ENCODE results near the gene BAG5. TPM values are rescaled to one million over a fixed set of nuclear protein-coding genes. Genes with fewer than 3 reads are reported as not detected.

BAG5 gene
- polyA plus RNA-seq, 1 donor, result 21.1 TPM

DNA sequence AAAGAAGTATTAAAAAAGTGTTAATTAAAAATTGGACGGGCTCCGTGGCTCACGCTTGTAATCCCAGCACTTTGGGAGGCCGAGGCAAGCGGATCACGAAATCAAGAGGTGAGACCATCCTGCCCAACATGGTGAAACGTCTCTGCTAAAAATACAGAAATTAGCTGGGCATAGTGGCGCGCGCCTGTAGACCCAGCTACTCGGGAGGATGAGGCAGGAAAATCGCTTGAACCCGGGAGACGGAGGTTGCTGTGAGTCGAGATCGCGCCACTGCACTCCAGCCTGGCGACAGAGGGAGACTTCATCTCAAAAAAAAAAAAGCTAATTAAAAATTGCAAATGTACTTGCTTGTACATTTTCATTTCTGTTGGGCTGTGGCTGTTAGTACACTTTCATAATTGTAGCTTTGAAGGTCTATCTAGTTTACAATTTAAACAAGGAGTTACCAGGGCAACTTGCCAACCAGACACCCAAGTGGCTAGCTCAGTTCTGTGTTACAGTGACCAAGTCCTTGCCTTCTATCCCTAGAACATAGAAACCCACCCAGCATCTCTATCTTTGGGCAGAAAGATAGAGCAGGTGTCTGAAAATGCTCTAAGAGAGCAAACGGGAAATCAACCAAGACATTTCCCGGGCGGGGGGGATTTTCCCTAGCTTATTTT is 1.5 kb upstream of the BAG5 start:
- no peak for DNase-seq (ENCODE audit: low read depth)

DNA sequence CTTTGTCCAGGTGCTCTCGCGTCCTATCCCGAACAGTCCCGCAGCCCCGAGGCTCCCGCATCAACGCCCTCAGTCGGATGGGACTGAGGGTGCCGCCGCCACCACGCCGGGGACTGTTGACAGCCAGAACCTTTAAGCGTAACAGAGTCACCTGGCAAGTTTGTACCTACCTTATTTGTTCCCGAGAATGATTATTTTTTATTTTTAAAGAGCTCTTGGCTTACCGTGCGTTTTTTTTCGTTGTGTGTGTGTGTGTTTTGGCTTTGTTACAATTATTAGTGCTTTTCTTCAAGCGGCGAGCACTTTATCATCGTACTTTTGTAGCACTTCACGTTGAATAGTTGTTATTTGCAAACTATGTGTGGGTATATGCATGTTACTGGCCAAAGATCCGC is 766 bp upstream of the BAG5 start:
- DNase-seq (ENCODE audit: low read depth), result no peak

DNA sequence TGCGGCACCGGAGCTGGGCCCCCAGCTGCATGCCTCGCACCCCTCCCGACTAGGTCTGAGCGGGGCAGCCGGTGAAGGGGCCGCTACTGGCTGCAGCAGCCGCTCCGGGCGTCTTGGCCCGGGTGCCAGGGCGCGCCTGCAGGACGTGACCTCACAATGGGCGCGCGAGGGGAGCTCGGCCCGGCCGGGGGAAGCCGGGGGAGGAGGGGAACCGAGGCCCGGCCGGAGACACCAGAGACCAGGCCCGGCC is 353 bp downstream of the BAG5 start:
- no peak for DNase-seq (ENCODE audit: low read depth)

DNA sequence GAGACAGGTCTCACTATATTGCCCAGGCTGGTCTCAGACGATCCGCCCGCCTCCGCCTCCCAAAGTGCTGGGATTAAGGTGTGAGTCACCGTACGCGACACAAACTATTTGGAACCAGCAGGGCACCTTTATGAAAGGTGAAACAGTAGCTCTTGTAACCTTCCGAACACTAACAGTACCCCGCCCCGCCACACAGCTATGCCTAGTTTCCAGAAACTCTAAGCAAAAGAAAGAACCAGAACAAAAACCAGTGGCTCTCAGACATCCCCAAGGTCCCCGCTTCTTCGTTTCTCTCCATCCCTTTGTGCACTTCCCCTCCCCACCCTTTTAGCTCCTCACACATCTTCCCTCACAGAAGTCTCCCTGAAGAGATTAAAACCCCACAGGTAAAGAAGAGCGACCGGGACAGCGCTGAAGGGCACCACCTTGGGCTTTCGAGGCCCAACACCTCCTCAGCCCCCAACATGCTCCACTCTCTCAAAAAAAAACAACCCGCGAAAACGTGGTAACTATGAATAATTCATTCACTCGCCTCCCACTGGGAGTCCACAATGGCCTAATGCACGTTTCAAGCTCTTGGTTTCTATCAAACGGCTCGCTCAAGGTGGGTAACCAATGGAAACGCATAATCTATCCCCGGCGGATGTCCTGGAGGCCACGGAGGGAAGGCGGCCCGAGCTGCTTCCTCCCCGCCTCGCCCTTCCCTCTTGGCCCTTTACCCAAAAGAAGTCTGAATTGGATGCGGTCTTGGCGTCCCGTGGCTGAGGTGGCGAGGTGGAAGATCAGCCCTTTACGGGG is 877 bp downstream of the BAG5 start:
- DNase-seq (ENCODE audit: low read depth), result no peak

DNA sequence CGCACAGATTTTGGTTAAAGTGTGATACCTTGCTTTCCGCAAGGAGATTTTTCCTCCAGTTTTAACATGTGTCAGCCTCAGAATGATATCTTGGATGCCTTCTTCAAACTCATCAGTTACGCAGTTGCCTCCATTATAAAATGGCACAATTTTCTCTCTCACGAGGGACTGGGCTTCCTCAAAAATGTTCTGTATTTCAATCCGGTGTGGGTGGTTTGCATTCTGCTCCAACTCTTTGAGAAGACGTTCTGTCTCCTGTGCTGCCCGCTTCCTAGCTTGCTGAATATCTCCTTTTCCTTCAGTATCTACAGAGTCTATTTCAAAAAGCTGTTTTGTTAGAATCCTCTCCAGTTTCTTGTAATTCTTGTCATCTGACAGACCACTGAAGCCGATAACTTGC is 1.8 kb downstream of the BAG5 start:
- DNase-seq (ENCODE audit: low read depth), result no peak

DNA sequence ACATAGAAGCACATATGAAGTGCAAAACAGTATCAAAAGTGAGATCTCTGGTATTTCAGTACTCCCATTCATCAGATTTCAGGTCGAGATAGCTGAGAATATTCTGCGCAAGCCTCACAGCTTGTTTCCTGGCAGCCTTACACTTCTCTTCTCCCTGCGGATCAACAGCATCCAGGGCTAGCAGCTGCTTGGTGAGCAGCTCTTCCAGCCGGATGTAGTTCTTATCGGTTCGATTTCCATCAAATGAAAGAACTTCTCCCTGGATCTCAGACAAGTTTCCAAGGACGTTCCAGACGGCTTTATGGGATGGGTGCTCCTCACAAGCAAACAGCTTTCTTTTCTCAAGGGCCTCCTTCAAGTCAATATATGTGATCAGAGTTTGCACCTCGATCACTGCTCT is 2.7 kb downstream of the BAG5 start:
- DNase-seq (ENCODE audit: low read depth), result no peak

DNA sequence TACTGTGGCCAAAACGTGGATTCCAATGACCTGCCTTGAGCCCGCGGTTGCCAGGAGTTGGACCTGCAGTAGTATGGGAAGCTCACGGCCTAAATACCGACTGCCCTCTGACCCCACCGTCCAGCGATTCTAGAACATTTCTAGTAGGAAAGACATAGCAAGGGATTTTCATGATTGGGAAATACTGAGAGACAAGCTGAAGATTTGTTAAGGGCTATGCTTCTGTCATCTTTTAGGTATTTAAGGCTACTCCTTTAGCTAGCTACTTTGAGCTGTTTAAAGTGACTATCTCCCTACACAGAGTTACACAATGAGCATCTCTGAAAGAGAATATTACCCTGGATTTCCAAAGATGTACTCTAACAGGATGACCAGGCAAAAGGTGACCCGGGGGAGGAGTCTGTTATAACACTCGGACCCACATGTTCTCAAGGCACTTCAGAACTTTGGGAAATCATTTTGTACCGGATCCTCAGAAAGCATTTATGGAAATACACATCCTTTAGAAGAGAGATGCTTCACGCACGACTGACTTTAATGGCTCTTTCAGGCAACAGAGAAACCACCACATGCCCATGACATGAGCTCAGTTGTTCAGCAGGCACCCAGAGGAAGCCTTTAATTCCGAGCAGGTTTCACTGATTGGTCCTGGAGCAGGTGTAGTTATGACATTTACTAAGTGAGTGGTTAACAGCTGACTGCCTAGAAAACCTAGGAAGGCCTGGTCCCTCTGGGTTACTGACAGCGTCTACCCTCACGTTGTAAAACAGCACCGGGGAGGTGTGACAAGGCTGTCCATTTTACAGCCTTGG is 4.2 kb downstream of the BAG5 start:
- no peak for DNase-seq (ENCODE audit: low read depth)

DNA sequence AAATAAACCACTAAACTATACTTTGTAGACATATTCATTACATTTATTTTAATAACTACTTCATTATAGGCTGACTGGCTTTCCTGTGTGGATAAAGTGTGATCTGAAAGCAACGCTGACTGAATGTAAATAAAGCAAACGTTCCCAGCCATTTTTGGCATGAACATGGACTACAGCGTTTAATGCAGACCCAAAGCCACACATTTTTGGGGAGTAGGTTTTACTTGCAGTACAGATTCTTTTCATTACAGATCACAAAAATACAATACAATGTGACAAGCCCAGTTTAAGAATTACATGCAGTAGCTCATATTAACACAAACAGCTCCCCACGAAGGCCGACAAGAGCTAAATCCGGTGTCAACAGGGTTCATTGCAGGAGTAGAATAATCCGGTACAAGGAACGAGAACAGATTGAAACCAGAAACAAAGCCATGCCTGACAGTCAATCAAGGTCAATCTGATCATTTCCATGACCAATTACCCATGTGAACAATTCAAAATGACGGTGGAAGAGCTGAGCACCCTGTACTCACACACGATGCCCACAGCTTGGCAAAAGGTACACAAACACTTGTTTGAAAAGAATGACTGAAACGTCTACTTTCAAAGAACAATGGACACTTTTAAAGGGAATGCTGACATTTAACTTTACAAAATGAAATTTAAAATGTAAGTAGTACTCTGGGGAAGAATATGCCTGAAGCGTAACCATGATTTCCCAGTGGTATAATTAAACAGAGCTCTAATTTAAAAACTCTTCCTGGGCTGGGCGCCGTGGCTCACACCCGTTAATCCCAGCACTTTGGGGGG is 5.3 kb downstream of the BAG5 start:
- no peak for DNase-seq (ENCODE audit: low read depth)

DNA sequence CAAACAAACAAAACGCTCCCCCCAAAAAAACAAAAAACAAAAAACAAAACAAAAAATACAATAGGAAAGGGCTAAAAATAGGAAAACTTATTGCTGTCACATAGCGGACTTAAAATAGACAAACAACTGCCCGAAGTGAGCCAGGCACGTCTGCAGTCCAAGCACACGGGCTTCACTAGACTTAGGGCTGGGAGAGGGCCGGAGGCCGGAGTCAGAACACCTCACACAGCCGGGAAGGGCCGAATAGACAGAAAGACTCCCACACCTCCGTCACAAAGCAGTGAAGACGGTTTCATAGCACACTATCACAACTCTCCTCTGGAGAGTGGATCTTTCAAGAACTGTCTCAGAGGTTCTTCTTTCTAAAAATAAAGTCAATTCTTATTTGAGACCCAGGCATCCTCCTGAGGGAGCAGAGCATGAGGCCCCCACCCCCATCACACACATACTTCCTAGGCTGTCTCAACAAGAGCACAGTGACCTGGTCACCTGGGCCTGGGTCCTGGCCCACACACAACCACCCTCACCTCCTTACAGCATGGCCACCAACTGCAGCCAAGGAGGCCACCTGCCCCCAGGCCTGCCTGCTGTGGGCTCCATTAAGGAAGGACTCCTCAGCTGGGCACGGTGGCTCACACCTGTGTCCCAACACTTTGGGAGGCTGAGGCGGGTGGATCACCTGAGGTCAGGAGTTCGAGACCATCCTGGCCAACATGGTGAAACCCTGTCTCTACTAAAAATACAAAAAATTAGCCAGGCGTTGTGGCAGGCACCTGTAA is 6.7 kb downstream of the BAG5 start:
- no peak for DNase-seq (ENCODE audit: low read depth)

DNA sequence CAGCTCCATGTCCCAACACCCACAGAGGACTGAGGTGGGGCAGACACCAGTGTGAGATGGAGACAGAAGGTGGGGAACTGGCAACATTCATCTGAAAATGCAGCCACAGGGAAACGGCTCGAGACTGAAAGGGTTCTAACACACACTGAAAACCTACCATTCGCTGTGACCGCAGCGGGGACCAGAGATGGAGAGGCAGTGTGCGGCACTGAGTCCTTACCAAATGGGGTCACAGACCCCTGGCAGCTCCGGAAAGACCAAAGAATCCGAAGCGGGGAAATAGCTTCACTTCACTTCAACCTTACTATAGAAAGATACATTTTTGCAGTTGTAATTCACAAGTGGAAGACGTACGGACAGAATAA is 9.6 kb downstream of the BAG5 start:
- no peak for DNase-seq (ENCODE audit: low read depth)

DNA sequence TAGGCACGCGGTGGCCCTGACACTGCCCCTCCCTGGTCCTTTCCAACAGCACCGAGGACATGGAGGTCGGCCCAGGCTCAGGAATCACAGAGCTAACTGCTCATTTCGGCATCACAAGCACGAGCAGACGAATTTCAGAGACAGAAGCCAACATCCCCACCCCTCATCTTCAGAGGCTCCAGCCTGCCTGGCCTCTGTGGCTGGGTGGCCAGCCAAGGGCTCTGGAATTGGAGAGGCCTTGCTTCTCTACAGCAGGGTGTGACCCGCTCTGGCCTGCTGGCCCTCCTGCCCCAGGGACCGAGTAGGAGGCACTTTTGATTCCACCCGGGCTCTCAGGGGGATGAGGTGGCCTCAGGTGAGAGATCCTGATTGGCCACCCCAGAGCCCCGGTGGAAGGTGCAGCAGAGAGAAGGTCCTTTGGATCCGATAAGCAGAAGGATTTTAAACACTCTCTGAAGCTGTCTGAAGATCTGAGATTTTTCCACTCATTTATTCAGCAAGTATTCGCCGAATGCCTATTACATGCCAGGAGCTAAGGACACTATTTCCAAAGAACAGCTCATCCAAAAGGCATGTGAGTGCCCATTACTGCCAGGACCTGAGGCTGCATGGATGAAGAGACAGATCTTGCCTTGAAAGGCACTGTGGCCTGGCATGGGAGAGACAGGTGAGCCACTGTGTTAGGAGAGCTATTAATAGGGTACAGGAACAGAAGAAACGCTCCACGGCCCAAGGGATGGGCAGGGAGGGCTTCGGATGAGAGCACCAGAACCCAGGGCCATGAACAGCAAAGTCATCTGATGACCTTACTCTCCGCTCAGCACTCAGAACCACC is 10.2 kb downstream of the BAG5 start:
- DNase-seq (ENCODE audit: low read depth), result no peak

DNA sequence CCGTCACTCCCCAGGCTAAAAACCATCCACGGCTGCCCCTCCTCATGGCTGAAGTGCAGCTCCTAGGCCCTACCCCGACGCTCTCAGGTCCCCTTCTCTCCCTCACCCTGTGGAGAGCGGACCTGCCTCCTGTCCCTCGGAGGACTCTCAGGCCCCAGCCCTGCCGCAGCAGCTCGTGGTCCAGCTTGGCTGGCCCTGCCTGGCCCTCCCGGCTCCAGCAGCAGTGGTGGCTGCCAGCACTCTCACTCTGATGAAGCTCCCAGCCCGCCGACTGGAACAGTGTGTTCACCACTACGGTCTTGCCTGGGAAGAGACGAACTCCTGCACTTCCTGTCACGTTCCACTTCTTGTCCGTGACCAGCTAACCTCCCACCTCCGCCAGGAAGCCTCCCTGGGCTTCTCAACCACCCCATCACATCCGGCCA is 11.1 kb downstream of the BAG5 start:
- DNase-seq (ENCODE audit: low read depth), result no peak

DNA sequence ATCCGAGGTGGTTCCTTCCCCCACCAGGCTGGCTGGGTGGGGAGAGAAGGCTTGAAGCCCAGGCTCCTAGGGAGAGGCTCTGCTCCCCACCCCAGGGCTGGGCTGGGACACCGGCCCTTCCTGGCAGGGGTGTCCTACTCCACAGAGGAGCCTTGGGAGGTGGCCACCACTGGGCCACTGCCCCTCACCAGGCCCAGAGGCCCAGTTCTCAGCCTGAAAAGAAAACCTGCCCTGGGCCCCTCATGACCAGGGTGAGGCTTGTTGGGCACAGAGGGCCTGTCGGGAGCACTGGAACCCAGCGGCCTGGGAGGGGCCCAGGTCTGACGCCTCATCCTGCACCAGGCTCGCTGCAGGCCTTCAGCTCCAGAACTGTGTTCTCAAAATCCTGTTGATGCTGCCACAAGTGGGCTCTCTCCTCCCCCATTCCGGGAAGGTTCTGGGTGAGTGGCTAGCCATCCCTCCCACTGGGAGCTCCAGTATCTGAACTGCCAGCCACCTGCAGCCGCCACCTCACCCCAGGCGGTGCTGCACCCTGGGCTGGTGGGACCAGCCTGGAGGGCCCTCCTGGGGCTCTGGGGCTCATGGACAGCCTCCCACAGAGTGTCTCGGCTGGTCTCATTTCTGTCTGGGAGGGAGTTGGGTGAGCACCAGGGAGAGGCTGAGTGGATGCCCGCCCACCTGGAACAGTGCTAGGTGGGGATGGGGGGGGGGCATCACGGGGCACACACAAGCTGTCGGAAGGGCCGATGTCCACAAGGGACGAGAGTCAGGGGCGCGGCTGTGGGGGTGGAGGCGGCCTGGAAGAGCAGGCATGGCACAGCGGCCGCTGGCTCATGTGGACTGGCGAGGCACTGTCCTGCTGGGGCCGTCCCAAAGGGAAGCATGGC is 11.8 kb downstream of the BAG5 start:
- DNase-seq (ENCODE audit: low read depth), result no peak

DNA sequence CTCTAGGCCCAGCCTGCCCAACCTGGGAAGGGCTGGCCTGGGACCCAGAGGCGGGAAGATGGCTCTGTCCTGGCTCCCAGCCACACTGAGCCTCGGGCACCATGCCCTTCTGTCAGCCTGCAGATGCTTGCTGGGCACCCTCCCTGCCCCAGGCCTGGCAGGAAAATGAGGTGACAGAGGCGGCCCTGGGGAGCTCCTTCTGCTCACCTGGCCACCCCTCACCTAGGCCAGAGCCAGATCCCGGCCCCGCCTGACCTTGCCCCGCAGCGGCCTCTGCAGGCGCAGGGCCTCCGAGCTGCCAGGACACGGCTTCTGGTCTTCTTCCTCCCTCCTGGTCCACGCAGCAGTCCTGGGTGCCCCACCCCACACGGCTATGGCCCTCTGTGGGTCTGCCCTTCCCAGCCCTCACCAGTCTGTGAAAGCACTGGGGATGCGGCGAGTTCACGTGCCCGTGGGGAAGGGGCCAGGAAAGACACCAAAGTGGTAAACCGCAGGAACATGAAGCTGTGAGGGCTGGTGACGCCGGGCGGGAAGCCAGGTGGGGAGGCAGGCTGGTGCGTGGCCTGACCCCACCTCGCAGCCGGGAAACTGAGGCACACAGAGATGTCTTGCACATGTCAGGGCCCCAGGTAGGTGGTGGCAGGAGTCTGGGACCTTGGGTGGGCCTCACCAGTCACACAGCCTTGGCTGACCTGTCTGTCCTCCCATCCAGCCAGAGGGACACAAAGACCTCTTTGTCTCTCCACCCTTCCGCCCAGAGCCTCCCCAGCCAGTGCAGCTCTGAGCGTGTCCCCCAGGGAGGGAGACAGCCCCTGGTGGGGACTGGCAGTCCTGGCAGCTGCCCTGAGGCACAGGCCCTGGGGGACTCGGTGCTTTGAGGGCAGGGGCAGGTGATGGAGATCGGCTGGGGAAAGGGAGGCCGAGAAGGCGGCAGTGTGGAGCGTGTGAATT is 12.8 kb downstream of the BAG5 start:
- no peak for DNase-seq (ENCODE audit: low read depth)

DNA sequence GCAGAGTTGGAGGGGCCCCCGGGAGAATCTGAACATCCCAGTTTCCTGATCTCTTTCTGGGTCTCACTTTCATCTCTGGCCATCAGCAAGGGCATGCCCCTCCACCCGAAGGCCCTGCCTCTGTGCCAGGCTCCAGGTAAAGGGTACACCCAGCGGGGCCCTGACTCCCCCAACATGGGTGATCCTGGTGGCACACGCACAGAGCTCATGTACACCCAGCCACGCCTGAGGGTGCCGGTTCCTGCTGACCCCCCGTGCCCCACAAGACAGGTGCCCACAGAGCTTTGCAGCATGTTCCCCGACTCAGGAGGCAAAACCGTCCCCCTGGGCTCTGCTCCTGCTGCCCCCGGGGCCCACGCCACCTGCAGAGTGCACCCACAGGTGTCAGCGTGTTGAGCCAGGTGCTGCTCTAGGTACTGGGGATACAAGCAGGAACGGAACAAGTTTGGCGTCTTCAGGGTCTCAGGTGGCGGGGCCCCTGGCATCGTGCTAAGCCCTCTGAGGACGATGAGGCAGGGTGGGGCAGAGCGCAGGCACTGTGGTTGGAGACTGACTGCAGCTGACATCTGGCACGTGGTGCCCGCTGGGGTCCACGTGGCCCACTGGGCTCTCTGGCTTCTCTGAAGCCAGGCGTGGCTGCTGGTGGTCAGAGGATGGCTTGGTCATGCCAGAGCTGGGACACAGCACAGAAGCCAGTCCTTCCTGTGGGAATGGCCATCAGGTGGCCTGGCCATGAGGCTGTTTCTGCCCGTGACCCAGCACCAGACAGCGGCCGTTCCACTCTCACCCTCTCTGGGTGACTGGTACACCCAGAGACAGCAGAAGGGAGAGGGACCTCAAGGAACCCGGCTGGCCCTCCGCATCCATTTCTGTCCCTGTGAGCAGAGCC is 13.8 kb downstream of the BAG5 start:
- no peak for DNase-seq (ENCODE audit: low read depth)

DNA sequence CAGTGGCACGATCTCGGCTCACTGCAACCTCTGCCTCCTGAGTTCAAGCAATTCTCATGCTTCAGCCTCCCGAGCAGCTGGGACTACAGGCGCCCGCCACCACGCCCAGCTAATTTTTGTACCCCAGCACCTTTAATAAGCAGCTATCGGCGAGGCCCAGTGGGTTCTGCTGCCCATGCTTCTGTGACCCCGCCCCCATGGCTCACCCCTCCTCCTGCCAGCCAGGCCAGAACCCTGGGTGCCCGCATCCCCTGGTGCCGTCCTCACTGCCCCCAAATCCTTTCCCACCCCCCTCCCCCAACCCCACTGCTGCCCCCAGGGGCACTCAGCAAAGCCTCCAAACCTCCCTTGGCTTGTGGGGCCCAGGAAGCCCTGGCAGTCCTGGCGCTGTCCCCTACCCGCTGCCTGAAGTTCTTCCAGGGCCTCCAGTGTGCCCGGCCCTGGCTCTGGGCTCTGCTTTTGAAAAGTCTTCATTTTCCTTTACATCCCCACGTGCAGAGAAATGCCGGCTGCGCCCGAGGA is 14.5 kb downstream of the BAG5 start:
- no peak for DNase-seq (ENCODE audit: low read depth)

DNA sequence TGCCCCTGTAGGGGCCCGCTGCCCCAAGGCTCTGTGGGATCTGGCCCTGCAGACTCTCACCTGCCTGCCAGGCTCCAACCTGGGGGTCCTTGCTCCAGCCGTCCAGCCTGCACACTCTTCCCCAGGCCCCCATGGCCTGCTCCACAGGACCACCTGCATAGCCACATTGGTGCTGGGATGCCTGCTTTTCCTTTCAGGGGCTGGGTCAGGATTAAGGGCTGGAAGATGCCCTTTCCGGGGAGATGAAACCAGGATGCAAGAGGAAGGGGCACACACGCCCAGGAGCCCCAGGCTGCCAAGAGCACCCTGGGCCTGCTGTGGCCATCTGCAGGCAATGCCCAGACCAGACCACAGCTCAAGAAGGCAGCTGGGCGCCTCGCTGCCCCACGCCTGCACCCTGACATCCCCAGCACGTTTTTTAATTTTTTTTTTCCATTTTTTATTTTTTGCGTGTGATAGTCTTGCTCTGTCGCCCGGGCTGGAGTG is 15.0 kb downstream of the BAG5 start:
- no peak for DNase-seq (ENCODE audit: low read depth)

Measured in forelimb muscle (tissue), 1 donor.